Lower lobe of right lung (tissue), 2 donors: ENCODE data around the gene SMYD1. TPM values are rescaled to one million over a fixed set of nuclear protein-coding genes. Genes with fewer than 3 reads are reported as not detected.

Source experiments
- ATAC-seq, 2 donors: fragments of 200-7000 bp; cut with Tn5 transposase; one replicate each; pipeline ENCODE4 v1.9.1; 2020 to 2022; ENCODE audit warnings: mild to moderate bottlenecking in 2 of 2, moderate library complexity in 2 of 2
- DNase-seq: peaks from one replicate; pipeline ENCODE4 v3.0.0-alpha.2; 2020
- H3K27ac ChIP-seq: fragments of 200-600 bp; one replicate; pipeline ENCODE4 v1.8.0; 2022
- H3K27me3 ChIP-seq: fragments of 200-600 bp; one replicate; pipeline ENCODE4 v1.8.0; 2022; ENCODE audit warnings: low read depth
- H3K36me3 ChIP-seq: fragments of 200-600 bp; one replicate; pipeline ENCODE4 v1.8.0; 2022; ENCODE audit warnings: mild to moderate bottlenecking
- H3K4me1 ChIP-seq: fragments of 200-600 bp; one replicate; pipeline ENCODE4 v1.8.0; 2022
- H3K4me3 ChIP-seq: fragments of 200-600 bp; one replicate; pipeline ENCODE4 v1.8.0; 2022; ENCODE audit warnings: mild to moderate bottlenecking
- H3K9me3 ChIP-seq: fragments of 200-600 bp; one replicate; pipeline ENCODE4 v1.8.0; 2022
- CTCF ChIP-seq: fragments of 200-600 bp; IDR thresholded peaks from one replicate; pipeline ENCODE4 v1.8.0; 2022; ENCODE audit warnings: antibody characterized with exemption, mild to moderate bottlenecking
- intact Hi-C: fragments of 100-400 bp; cut with DNase I; formaldehyde crosslinking; loops from one replicate; pipeline ENCODE4 v1.11.0; 2022
- total RNA-seq: library from RNA; stranded (reverse); fragmentation: NEBNext Ultra II Directional; extraction: Animal tissue kit (Norgen Biotek cat#: 25700); gene quantifications from one replicate; pipeline ENCODE4 v1.2.1, GENCODE V29; 2021
- donor health status: DM: no; HTN: yes; CAD: no; lungs with severe emphysema.

SMYD1 gene
- total RNA-seq, 1 donor from 2014 or later: not detected

GRCh38 chr2:88096708-88097107 is 29.1 kb downstream of the SMYD1 start:
- DNase-seq (no peak), ATAC-seq (no peak)
- intact Hi-C loops: no loop called here
- no peaks in the 10 kb centered on the region for H3K9me3 ChIP-seq
- no peaks in the 10 kb centered on the region for H3K27me3 ChIP-seq
- no peak overlapping the region for H3K27ac ChIP-seq
- TF ChIP-seq CTCF: no peak
- no peaks in the 10 kb centered on the region for H3K36me3 ChIP-seq
- H3K4me3 ChIP-seq: no peak overlapping the region
- no peaks in the 10 kb centered on the region for H3K4me1 ChIP-seq

GRCh38 chr2:88097192-88097591 is 29.6 kb downstream of the SMYD1 start:
- Histone ChIP-seq H3K36me3 (no peaks in the 10 kb centered on the region), H3K4me1 (no peaks in the 10 kb centered on the region), H3K27me3 (no peaks in the 10 kb centered on the region), H3K9me3 (no peaks in the 10 kb centered on the region), H3K27ac (no peak overlapping the region), H3K4me3 (no peak overlapping the region)
- intact Hi-C loops: no loop called here
- DNase-seq: no peak
- no peak for ATAC-seq
- TF ChIP-seq CTCF: no peak

- no peaks in the 10 kb centered on the region for H3K36me3 ChIP-seq
- TF ChIP-seq CTCF: no peak
- H3K4me1 ChIP-seq: no peaks in the 10 kb centered on the region
- DNase-seq: no peak
- no peak overlapping the region for H3K4me3 ChIP-seq
- H3K27me3 ChIP-seq: no peaks in the 10 kb centered on the region
- intact Hi-C loops: no loop called here
- ATAC-seq: no peak
- no peaks in the 10 kb centered on the region for H3K9me3 ChIP-seq
- H3K27ac ChIP-seq: no peak overlapping the region
These were observed 30.4 kb downstream of the SMYD1 start for GRCh38 chr2:88097891-88098557.

- ATAC-seq: no peak
- no peak for TF ChIP-seq CTCF
- no peaks in the 10 kb centered on the region for H3K27me3 ChIP-seq
- no peaks in the 10 kb centered on the region for H3K36me3 ChIP-seq
- no peak overlapping the region for H3K4me3 ChIP-seq
- intact Hi-C loops: no loop called here
- DNase-seq: no peak
- no peaks in the 10 kb centered on the region for H3K9me3 ChIP-seq
- H3K27ac ChIP-seq: no peak overlapping the region
- no peaks in the 10 kb centered on the region for H3K4me1 ChIP-seq
These were observed 30.9 kb downstream of the SMYD1 start for GRCh38 chr2:88098558-88098900.

- H3K27me3 ChIP-seq: no peaks in the 10 kb centered on the region
- no peaks in the 10 kb centered on the region for H3K9me3 ChIP-seq
- ATAC-seq (no peak), DNase-seq (no peak)
- intact Hi-C loops: no loop called here
- no peak overlapping the region for H3K27ac ChIP-seq
- no peaks in the 10 kb centered on the region for H3K36me3 ChIP-seq
- no peaks in the 10 kb centered on the region for H3K4me1 ChIP-seq
- no peak for TF ChIP-seq CTCF
- H3K4me3 ChIP-seq: no peak overlapping the region
These were observed 32.3 kb downstream of the SMYD1 start for GRCh38 chr2:88099798-88100488.
